IPS-18a (cell line): ENCODE data around the gene KRT81.

Source experiments
- H3K27ac ChIP-seq: one replicate; pipeline ENCODE4 v1.5.1; 2013; ENCODE audit warnings: low read length
- H3K27me3 ChIP-seq: one replicate; pipeline ENCODE4 v1.6.1; 2013; ENCODE audit warnings: mild to moderate bottlenecking, low read length; ENCODE audit not compliant: control insufficient read depth, insufficient read depth
- H3K36me3 ChIP-seq: one replicate; pipeline ENCODE4 v1.6.1; 2013; ENCODE audit warnings: low read depth, low read length; ENCODE audit not compliant: control insufficient read depth
- H3K4me1 ChIP-seq: one replicate; pipeline ENCODE4 v1.6.1; 2013; ENCODE audit warnings: low read depth, low read length; ENCODE audit not compliant: control insufficient read depth
- H3K4me3 ChIP-seq: one replicate; pipeline ENCODE4 v1.5.1; 2013; ENCODE audit warnings: low read length
- H3K9ac ChIP-seq: one replicate; pipeline ENCODE4 v1.6.1; 2013; ENCODE audit warnings: mild to moderate bottlenecking, low read length, moderate library complexity
- H3K9me3 ChIP-seq: one replicate; pipeline ENCODE4 v1.6.1; 2013; ENCODE audit warnings: low read depth, low read length; ENCODE audit not compliant: control insufficient read depth

The KRT81 gene

DNA sequence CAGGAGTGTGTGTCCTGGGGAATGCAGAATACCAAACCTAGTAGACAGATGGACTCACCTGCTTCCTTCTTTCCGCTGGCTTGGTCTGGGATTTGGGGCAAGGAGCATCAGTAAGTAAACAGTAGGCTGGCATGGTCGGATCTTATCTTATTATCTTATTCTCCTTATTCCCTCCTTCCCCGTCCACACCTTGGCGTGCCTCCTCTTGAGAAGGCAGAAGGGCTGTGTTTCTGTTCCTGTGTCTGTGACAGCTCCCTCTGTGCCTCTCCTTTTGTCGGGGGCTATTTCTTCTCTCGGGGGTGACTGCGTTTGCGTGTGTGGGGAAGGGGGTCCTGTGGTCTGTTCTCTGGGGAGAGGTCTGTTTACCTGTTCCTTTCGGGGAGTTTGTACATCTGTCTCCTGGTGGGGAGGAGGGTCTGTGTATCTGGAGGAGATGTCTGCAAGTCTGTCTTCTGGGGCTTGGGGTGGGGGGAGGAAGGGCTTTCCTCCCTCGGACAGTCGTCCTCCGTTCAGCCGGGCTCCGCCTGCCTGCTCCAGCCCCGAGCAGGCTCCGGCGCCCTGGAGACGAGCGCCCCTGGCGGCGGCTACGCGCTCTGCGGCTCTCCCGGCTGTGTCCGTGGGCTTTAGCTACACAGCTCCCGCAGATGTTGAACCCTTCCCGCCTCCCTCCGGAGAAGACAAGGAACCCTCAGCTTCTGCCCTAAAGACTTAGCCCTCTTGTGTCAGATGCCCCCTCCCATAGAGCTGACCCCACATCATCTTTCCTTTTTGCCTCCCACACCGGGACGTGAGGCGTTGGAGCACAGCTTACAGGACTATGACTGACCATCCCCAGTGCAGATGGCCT lies 12.5 kb downstream of the KRT81 start:
- peaks cover 3% of the 10 kb centered on the region for H3K4me1 ChIP-seq
- H3K9ac ChIP-seq = no peak overlapping the region

DNA sequence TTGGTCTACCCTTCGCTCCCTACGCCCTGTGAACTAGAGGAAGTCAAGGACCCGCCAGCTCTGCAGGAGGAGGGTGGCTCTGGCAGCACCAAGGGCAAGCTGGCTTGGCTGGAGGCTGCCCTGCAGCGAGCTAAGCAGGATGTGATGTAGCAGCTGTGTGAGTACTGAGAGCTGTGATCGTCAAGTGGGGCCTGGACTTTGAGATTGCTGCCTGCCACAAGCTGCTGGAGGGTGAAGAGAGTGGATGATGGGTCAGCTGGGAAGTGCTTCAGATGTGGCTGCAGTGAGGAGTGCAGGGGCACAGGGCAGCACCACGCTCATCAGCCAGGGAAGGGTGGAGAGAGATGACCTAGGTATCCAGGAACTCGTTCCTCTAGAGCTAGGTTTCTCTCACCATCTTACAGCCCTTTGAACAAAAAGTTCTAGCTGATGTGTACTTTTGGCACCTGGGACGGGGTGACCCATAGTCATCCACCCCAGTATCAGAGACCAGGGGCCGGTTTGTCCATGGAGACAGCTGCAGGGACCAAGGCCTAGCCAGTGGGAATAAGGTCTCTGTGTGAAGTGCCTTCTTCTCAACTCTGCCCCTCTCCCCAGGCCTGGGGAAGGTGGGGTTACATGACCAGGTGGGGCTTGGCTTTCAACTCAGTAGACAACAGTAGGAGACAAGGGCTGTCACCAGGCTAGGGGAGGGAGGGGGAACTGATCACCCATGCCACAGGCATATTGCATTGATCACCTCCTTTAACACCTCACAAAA lies 13.7 kb downstream of the KRT81 start:
- no peaks in the 10 kb centered on the region for H3K9me3 ChIP-seq
- no peaks in the 10 kb centered on the region for H3K36me3 ChIP-seq
- H3K4me1 ChIP-seq = peaks cover 3% of the 10 kb centered on the region
- no peak overlapping the region for H3K4me3 ChIP-seq
- H3K9ac ChIP-seq = no peak overlapping the region
- H3K27me3 ChIP-seq = peaks cover 14% of the 10 kb centered on the region
- no peak overlapping the region for H3K27ac ChIP-seq

More for the DNA sequence above, 12.5 kb downstream of the KRT81 start:
- no peaks in the 10 kb centered on the region for H3K9me3 ChIP-seq
- no peak overlapping the region for H3K27ac ChIP-seq
- peaks cover 14% of the 10 kb centered on the region for H3K27me3 ChIP-seq
- no peaks in the 10 kb centered on the region for H3K36me3 ChIP-seq
- H3K4me3 ChIP-seq = peak overlapping the region; percentile 54

DNA sequence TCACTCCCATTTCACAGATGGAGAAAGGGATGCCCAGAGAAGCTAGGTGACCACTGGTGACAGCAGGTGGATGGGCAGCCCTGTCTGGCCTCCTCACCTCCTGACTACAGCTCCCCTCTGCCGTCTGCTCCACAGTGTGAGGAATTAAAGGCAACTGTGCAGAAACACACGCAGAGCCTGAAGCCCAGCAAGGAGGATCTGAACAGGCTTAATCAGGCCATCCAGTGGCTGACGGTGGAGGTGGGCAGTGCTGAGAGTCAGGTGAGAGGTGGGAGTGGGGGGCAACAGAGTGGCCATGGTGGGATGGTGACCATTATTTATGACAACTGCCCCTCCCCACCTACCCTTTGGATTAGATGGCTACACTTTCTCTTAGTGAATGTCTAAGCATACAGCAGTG lies 15.6 kb downstream of the KRT81 start:
- Histone ChIP-seq H3K9me3 (no peaks in the 10 kb centered on the region), H3K4me3 (no peak overlapping the region), H3K36me3 (no peaks in the 10 kb centered on the region), H3K27me3 (peaks cover 14% of the 10 kb centered on the region), H3K9ac (no peak overlapping the region), H3K27ac (no peak overlapping the region), H3K4me1 (peaks cover 3% of the 10 kb centered on the region)

DNA sequence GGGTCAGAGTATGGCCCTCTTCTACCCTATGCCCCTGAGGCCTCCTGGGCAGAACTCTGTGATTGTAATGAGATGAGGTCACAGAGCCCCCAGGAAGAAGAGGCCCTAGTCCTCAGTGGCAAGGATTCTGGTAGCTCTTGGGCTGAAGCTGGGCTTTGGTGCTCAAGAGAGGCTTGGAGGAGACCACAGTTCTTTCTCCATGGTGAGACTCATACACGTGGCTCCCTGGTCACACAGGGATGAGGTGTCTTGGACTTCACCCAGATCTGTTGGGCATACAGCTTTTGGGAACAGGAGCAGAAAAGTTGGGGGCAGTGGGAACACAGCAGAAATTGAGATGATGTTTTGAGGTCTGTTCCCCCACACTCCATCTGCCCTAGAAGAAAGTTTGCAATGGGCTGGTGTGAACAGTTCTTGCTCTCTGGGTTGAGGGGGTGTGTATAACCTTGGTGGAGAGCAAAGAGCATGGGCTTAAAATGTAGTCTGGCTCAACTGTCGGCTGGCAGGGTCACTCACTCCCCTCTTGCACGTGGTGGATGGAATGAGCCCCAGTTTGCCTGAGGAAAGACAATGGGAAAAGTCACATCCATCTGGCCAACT lies 16.7 kb downstream of the KRT81 start, which contains the start of gene KRT86:
Gene KRT86, plus strand, starts transcription at position 125 of the 600 bp plus-strand sequence. CDS start 27,272 bp downstream, outside the sequence.
- H3K36me3 ChIP-seq = no peaks in the 10 kb centered on the region
- H3K9me3 ChIP-seq = no peaks in the 10 kb centered on the region
- no peak within 1 kb of the TSS for H3K27ac ChIP-seq
- H3K4me1 ChIP-seq = peaks cover 3% of the 10 kb centered on the region
- no peak within 1 kb of the TSS for H3K4me3 ChIP-seq
- H3K27me3 ChIP-seq = peaks cover 14% of the 10 kb centered on the region
- no peak within 1 kb of the TSS for H3K9ac ChIP-seq

DNA sequence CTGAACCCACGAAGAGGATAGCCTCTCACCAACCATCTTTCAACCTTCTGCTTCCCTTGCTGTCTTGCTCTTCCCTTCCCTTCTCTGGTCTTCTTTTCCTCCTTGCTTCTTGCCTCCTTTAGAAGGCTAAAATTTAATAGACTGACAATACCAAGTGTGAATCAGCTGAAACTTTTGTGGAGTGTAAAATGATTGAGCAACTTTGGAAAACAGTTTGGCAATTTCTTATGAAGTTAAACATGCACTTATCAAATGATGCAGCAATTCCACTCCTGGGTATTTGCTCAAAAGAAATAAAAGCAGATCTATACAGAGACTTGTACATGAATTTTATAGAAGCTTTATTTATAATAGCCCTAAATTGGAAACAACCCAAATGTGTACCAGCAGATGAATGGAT lies 20.2 kb downstream of the KRT81 start:
- H3K27ac ChIP-seq = no peak overlapping the region
- no peaks in the 10 kb centered on the region for H3K4me1 ChIP-seq
- no peaks in the 10 kb centered on the region for H3K27me3 ChIP-seq
- no peak overlapping the region for H3K4me3 ChIP-seq
- no peak overlapping the region for H3K9ac ChIP-seq
- H3K9me3 ChIP-seq = no peaks in the 10 kb centered on the region
- no peaks in the 10 kb centered on the region for H3K36me3 ChIP-seq

DNA sequence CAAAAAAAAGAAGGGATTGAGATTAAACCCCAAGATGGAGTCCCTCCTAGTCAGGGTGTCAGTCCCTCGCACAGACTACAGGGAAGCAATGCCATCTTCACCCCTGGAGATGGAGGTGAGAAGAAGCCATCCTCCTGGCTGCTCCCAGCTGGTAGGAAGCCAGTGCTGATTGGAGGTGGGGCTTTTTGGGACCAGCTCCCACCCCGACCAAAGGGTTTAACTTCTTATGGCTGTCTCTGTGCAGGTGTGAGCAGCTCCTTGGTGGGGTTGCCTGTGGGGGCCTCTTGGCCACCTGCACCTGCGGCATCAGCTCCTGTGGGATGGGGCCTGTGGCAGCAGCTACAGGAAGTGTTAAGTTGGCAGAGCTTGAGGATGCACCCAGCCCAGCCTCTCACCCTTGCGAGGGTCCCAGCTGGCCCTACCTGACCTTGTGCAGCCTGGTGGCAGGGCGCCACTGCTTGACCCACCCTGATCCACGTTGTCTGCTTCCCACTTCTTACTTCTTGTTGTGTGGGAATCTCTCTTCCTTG lies 20.7 kb downstream of the KRT81 start:
- H3K4me3 ChIP-seq = no peak overlapping the region
- no peak overlapping the region for H3K27ac ChIP-seq
- no peaks in the 10 kb centered on the region for H3K9me3 ChIP-seq
- H3K9ac ChIP-seq = no peak overlapping the region
- H3K4me1 ChIP-seq = no peaks in the 10 kb centered on the region
- H3K36me3 ChIP-seq = no peaks in the 10 kb centered on the region
- H3K27me3 ChIP-seq = no peaks in the 10 kb centered on the region

DNA sequence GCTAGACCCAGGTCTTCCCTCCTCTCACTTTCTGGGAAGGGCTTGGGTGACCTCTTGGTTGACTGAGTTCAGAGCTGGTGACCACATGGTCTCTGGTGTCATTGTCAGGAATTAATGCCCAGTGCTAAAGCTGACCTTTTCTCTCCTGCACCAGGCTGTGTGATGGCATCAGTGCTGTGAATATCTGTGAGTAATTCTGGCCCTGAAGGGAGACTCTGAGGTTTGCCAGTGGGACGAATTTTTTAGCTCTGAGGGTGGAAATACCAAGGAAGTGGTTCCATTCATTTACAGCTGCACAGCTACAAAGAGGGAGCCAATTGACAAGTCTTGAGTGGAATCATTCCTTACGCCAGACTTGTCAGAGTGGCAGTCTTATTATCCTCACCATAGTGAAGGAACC lies 23.1 kb downstream of the KRT81 start:
- no peak overlapping the region for H3K27ac ChIP-seq
- H3K4me3 ChIP-seq = no peak overlapping the region
- no peaks in the 10 kb centered on the region for H3K4me1 ChIP-seq
- no peaks in the 10 kb centered on the region for H3K9me3 ChIP-seq
- H3K36me3 ChIP-seq = no peaks in the 10 kb centered on the region
- H3K27me3 ChIP-seq = no peaks in the 10 kb centered on the region
- no peak overlapping the region for H3K9ac ChIP-seq

DNA sequence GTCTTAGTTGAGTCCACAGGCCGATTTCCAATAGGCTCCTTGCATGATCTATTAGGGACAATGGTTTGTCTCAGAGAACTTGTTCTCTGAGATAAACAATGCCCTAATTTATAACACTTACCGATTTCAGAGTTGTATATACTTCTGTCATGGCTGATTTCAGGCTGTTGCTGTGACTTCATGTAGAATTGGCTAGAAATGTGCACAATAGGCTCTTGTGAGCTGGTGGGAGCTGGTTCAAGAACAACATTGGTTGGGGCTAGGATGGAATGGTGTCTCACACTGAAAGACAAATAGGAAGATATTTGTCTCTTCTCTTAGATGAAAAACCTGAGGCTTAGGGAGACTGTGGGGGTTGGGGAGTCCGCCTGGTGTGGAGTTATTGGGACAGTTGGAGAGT lies 23.6 kb downstream of the KRT81 start:
- Histone ChIP-seq H3K9ac (no peak overlapping the region), H3K27ac (no peak overlapping the region), H3K4me1 (no peaks in the 10 kb centered on the region), H3K36me3 (no peaks in the 10 kb centered on the region), H3K9me3 (no peaks in the 10 kb centered on the region), H3K4me3 (no peak overlapping the region), H3K27me3 (no peaks in the 10 kb centered on the region)

DNA sequence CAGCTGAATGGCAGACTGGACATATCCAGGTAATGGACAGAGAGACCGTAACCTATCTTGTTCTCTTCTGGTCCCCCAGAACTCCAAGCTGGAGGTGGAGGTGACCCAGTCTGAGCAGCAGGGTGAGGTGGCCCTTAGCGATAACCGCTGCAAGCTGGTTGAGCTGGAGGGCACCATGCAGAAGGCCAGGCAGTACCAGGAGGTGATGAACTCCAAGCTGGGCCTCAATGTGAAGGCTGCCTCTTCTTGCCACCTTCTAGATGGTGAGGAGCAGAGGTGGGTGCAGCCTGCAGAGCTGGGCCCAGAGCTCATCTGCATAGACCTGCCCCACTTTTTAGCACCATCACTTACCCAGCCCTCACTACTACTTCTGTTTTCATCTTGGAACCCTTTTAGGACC lies 24.1 kb downstream of the KRT81 start:
- Histone ChIP-seq H3K27me3 (no peaks in the 10 kb centered on the region), H3K27ac (no peak overlapping the region), H3K9ac (no peak overlapping the region)

DNA sequence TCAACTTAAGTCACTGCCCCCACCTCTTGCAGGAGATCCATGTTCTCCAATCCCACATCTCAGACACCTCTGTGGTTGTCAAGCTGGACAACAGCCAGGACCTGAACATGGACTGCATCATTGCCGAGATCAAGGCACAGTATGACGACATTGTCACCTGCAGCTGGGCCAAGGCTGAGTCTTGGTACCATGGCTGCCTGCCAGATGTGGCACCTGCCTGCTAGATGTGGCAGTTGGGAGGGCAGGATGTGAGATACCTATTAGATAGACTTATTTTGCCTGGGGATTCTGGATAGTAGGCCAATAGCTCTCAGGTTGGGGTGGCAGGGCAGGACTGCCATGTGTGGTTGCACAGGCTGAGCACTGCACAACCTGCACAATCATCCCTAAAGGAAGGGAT lies 24.8 kb downstream of the KRT81 start:
- Histone ChIP-seq H3K36me3 (no peaks in the 10 kb centered on the region), H3K27me3 (no peaks in the 10 kb centered on the region), H3K9ac (no peak overlapping the region), H3K4me3 (no peak overlapping the region), H3K4me1 (no peaks in the 10 kb centered on the region), H3K9me3 (no peaks in the 10 kb centered on the region), H3K27ac (no peak overlapping the region)

More for the DNA sequence above, 24.1 kb downstream of the KRT81 start:
- H3K4me3 ChIP-seq = no peak overlapping the region
- H3K9me3 ChIP-seq = no peaks in the 10 kb centered on the region
- H3K4me1 ChIP-seq = no peaks in the 10 kb centered on the region
- no peaks in the 10 kb centered on the region for H3K36me3 ChIP-seq

DNA sequence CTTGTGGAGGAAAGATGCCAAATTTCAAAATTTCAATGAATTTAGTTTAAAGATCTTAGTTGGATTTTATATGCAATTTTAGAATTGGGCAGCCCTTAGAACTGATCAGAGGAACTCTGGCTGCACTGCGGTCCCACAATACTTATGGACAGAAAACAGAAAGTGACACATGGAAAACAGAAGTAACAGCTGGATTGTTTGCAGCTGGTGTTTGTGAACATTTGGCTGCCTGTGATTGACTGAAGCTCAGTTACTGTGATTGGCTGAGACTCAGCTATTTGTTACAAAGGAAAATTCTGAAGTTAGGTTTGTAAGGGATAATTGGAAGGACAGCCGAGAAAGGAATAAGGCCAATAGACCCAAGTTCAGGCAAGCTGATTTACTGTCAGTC lies 26.9 kb downstream of the KRT81 start:
- peaks cover 5% of the 10 kb centered on the region for H3K4me1 ChIP-seq
- no peaks in the 10 kb centered on the region for H3K9me3 ChIP-seq
- no peak overlapping the region for H3K9ac ChIP-seq
- H3K27ac ChIP-seq = no peak overlapping the region
- no peak overlapping the region for H3K4me3 ChIP-seq
- peaks cover 11% of the 10 kb centered on the region for H3K27me3 ChIP-seq
- H3K36me3 ChIP-seq = no peaks in the 10 kb centered on the region
